SK-N-SH treated with all-trans-retinoic acid at 6 μM for 48 hours (cell line): ENCODE results near the gene AUH.
A peak's percentile ranks its signal among the peaks of the same experiment; 100 is the strongest.
"Not testable (repeated sequence)": the region's sequence is repeated elsewhere in the genome, so short reads cannot be mapped to it uniquely, and the experiment has no call there.

Experiments used
- ATAC-seq: fragments of 200-7000 bp; cut with Tn5 transposase; 3 replicates; pipeline ENCODE4 v1.9.1; 2020; ENCODE audit warnings: mild to moderate bottlenecking, moderate library complexity
- ARNTL ChIP-seq: fragments of 450-650 bp; formaldehyde crosslinking; IDR thresholded peaks from 2 replicates; pipeline ENCODE4 v1.5.0; 2020; ENCODE audit warnings: low read depth, mild to moderate bottlenecking, moderate library complexity, borderline replicate concordance
- BACH2 ChIP-seq: fragments of 250-450 bp; sonication (Bioruptor Pico); IDR thresholded peaks from 2 replicates; pipeline ENCODE4 v1.9.0; 2021; ENCODE audit warnings: mild to moderate bottlenecking, borderline replicate concordance
- CREB5 ChIP-seq: fragments of 250-450 bp; sonication (Bioruptor Pico); IDR thresholded peaks from 2 replicates; pipeline ENCODE4 v1.5.1; 2020; ENCODE audit warnings: low read depth, mild to moderate bottlenecking, moderate library complexity
- CSDC2 ChIP-seq: fragments of 250-450 bp; sonication (Bioruptor Pico); IDR thresholded peaks from 2 replicates; pipeline ENCODE4 v1.5.0; 2020; ENCODE audit warnings: mild to moderate bottlenecking, moderate library complexity
- CSRNP3 ChIP-seq: fragments of 250-450 bp; sonication (Bioruptor Pico); IDR thresholded peaks from 2 replicates; pipeline ENCODE4 v1.5.1; 2021; ENCODE audit warnings: mild to moderate bottlenecking, moderate library complexity
- ESRRG ChIP-seq: fragments of 250-450 bp; sonication (Bioruptor Pico); IDR thresholded peaks from 2 replicates; pipeline ENCODE4 v1.6.1; 2021; ENCODE audit warnings: mild to moderate bottlenecking
- GLIS3 ChIP-seq: fragments of 250-450 bp; sonication (Bioruptor Pico); IDR thresholded peaks from 2 replicates; pipeline ENCODE4 v1.5.0; 2020; ENCODE audit warnings: mild to moderate bottlenecking, moderate library complexity
- ISL1 ChIP-seq: fragments of 250-450 bp; sonication (Bioruptor Pico); IDR thresholded peaks from 2 replicates; pipeline ENCODE4 v2.1.2; 2022; ENCODE audit warnings: mild to moderate bottlenecking, moderate library complexity
- PATZ1 ChIP-seq: fragments of 250-450 bp; sonication (Bioruptor Pico); IDR thresholded peaks from 2 replicates; pipeline ENCODE4 v1.8.0; 2020; ENCODE audit warnings: mild to moderate bottlenecking, moderate library complexity, borderline replicate concordance
- POU6F1 ChIP-seq: fragments of 250-450 bp; sonication (Bioruptor Pico); IDR thresholded peaks from 2 replicates; pipeline ENCODE4 v1.8.0; 2021; ENCODE audit warnings: low read depth, mild to moderate bottlenecking, moderate library complexity, borderline replicate concordance
- PPARA ChIP-seq: fragments of 250-450 bp; sonication (Bioruptor Pico); IDR thresholded peaks from 2 replicates; pipeline ENCODE4 v1.5.0; 2020; ENCODE audit warnings: mild to moderate bottlenecking, borderline replicate concordance
- RARB ChIP-seq: fragments of 250-450 bp; sonication (Bioruptor Pico); IDR thresholded peaks from 2 replicates; pipeline ENCODE4 v1.8.0; 2021; ENCODE audit warnings: mild to moderate bottlenecking, moderate library complexity
- SNAI2 ChIP-seq: fragments of 250-450 bp; sonication (Bioruptor Pico); IDR thresholded peaks from 2 replicates; pipeline ENCODE4 v1.5.0; 2020; ENCODE audit warnings: mild to moderate bottlenecking, moderate library complexity
- TCF4 ChIP-seq: fragments of 250-450 bp; sonication (Bioruptor Pico); IDR thresholded peaks from 2 replicates; pipeline ENCODE4 v1.8.0; 2021; ENCODE audit warnings: mild to moderate bottlenecking, moderate library complexity, borderline replicate concordance
- TOX ChIP-seq: fragments of 250-450 bp; sonication (Bioruptor Pico); IDR thresholded peaks from 2 replicates; pipeline ENCODE4 v1.8.0; 2021; ENCODE audit warnings: mild to moderate bottlenecking, moderate library complexity, borderline replicate concordance
- TSHZ2 ChIP-seq: fragments of 250-450 bp; sonication (Bioruptor Pico); IDR thresholded peaks from 2 replicates; pipeline ENCODE4 v1.5.0; 2020; ENCODE audit warnings: mild to moderate bottlenecking, moderate library complexity
- ZC3H10 ChIP-seq: fragments of 250-450 bp; sonication (Bioruptor Pico); IDR thresholded peaks from 2 replicates; pipeline ENCODE4 v1.5.1; 2021; ENCODE audit warnings: mild to moderate bottlenecking, moderate library complexity
- ZFP3 ChIP-seq: fragments of 250-450 bp; sonication (Bioruptor Pico); IDR thresholded peaks from 2 replicates; pipeline ENCODE4 v1.5.0; 2020; ENCODE audit warnings: mild to moderate bottlenecking, moderate library complexity
- ZNF70 ChIP-seq: fragments of 450-650 bp; formaldehyde crosslinking; IDR thresholded peaks from 2 replicates; pipeline ENCODE4 v1.5.0; 2020; ENCODE audit warnings: mild to moderate bottlenecking, moderate library complexity
- ZNF8 ChIP-seq: fragments of 450-650 bp; formaldehyde crosslinking; IDR thresholded peaks from 2 replicates; pipeline ENCODE4 v1.5.0; 2020; ENCODE audit warnings: mild to moderate bottlenecking, moderate library complexity

The AUH gene

GRCh38 chr9:91379426-91379825, 17.7 kb upstream of the AUH start:
- TF ChIP-seq CREB5 (no peak), POU6F1 (CRISPR knock-in tag) (no peak)
- no peak for ATAC-seq

GRCh38 chr9:91378695-91379127, 17.0 kb upstream of the AUH start:
- ATAC-seq = peak; percentile 76
- TF ChIP-seq TCF4 (peak; percentile 64; the same call in 1 of the 2 replicates), ISL1 (CRISPR knock-in tag) (peak; percentile 83), SNAI2 (CRISPR knock-in tag) (no peak)

- ATAC-seq = not testable (repeated sequence)
Measured at GRCh38 chr9:91378054-91378453, 16.3 kb upstream of the AUH start.

- TF ChIP-seq ZNF70 = no peak
- no peak for TF ChIP-seq ESRRG (CRISPR knock-in tag)
- no peak for TF ChIP-seq BACH2
- TF ChIP-seq TSHZ2 (CRISPR knock-in tag) = no peak
- TF ChIP-seq ISL1 (CRISPR knock-in tag) = no peak
- no peak for TF ChIP-seq POU6F1 (CRISPR knock-in tag)
- TF ChIP-seq ARNTL (CRISPR knock-in tag) = no peak
- no peak for TF ChIP-seq TOX (CRISPR knock-in tag)
- TF ChIP-seq TCF4 = no peak
- no peak for TF ChIP-seq PATZ1 (CRISPR knock-in tag)
- TF ChIP-seq CSDC2 (CRISPR knock-in tag) = no peak
- no peak for TF ChIP-seq GLIS3 (CRISPR knock-in tag)
- TF ChIP-seq RARB (CRISPR knock-in tag) = no peak
- no peak for TF ChIP-seq CSRNP3
- no peak for TF ChIP-seq ZC3H10 (CRISPR knock-in tag)
- TF ChIP-seq PPARA (CRISPR knock-in tag) = no peak
- TF ChIP-seq ZNF8 = no peak
- TF ChIP-seq ZFP3 = no peak
- ATAC-seq = no peak
Measured at GRCh38 chr9:91376239-91376638, 14.5 kb upstream of the AUH start.
